Liver (tissue), 9 donors: ENCODE measurements around the gene CLEC3B. TPM values are rescaled to one million over a fixed set of nuclear protein-coding genes. Genes with fewer than 3 reads are reported as not detected.

Experiments
- DNase-seq: peaks from one replicate; pipeline ENCODE4 v3.0.0-alpha.2; 2017; ENCODE audit warnings: low spot score
- H3K27ac ChIP-seq, 2 donors: one replicate each; pipeline ENCODE4 v1.7.0; 2013; ENCODE audit warnings: inconsistent platforms in 2 of 2, low read length in 2 of 2, control low read depth in 1 of 2, low read depth in 1 of 2, mild to moderate bottlenecking in 1 of 2
- H3K27me3 ChIP-seq, 4 donors: one replicate each; pipeline versions ENCODE4 v1.6.1 to v1.7.0; 2013; ENCODE audit warnings: low read length in 3 of 4, inconsistent platforms in 1 of 4, mild to moderate bottlenecking in 1 of 4, moderate library complexity in 1 of 4; ENCODE audit not compliant: control insufficient read depth in 4 of 4, insufficient read depth in 4 of 4
- H3K36me3 ChIP-seq, 4 donors: one replicate each; pipeline versions ENCODE4 v1.6.1 to v1.7.0; 2013; ENCODE audit warnings: low read length in 3 of 4, mild to moderate bottlenecking in 3 of 4, low read depth in 1 of 4, moderate library complexity in 1 of 4; ENCODE audit not compliant: control insufficient read depth in 4 of 4, insufficient read depth in 3 of 4
- H3K4me1 ChIP-seq, 4 donors: one replicate each; pipeline versions ENCODE4 v1.6.1 to v1.7.0; 2013; ENCODE audit warnings: low read length in 3 of 4, mild to moderate bottlenecking in 3 of 4, moderate library complexity in 1 of 4; ENCODE audit not compliant: control insufficient read depth in 4 of 4, insufficient read depth in 4 of 4
- H3K4me3 ChIP-seq, 3 donors: one replicate each; pipeline versions ENCODE4 v1.6.1 to v1.7.0; 2013; ENCODE audit warnings: low read length in 3 of 3, control low read depth in 1 of 3, low read depth in 1 of 3, mild to moderate bottlenecking in 1 of 3
- H3K9ac ChIP-seq, 2 donors: one replicate each; pipeline ENCODE4 v1.7.0; 2013; ENCODE audit warnings: low read length in 2 of 2, mild to moderate bottlenecking in 2 of 2, moderate library complexity in 2 of 2, control low read depth in 1 of 2, low read depth in 1 of 2
- H3K9me3 ChIP-seq, 4 donors: one replicate each; pipeline versions ENCODE4 v1.6.1 to v1.7.0; 2013; ENCODE audit warnings: low read length in 3 of 4; ENCODE audit not compliant: control insufficient read depth in 4 of 4
- ATF3 ChIP-seq: IDR thresholded peaks from 2 replicates; pipeline ENCODE4 v1.6.1; 2016; ENCODE audit warnings: antibody characterized with exemption
- EGR1 ChIP-seq, 2 donors: IDR thresholded peaks; 2 replicates each; pipeline ENCODE4 v1.6.1; 2016 to 2018; ENCODE audit warnings: antibody characterized with exemption in 2 of 2, low read depth in 2 of 2
- FOXA1 ChIP-seq: IDR thresholded peaks from 2 replicates; pipeline ENCODE4 v1.6.1; 2016; ENCODE audit warnings: antibody characterized with exemption
- FOXA2 ChIP-seq: IDR thresholded peaks from 2 replicates; pipeline ENCODE4 v1.6.1; 2016; ENCODE audit warnings: antibody characterized with exemption
- GABPA ChIP-seq, 2 donors: IDR thresholded peaks in 1 of 2; conservative IDR thresholded peaks in 1 of 2; 2 replicates each; pipeline ENCODE4 v1.6.1; 2016; ENCODE audit warnings: antibody characterized with exemption in 2 of 2, mild to moderate bottlenecking in 1 of 2, moderate library complexity in 1 of 2
- HNF4A ChIP-seq, 2 donors: conservative IDR thresholded peaks; 2 replicates each; pipeline ENCODE4 v1.6.1; 2016; ENCODE audit warnings: antibody characterized with exemption in 2 of 2, mild to moderate bottlenecking in 2 of 2
- HNF4G ChIP-seq: IDR thresholded peaks from 2 replicates; pipeline ENCODE4 v1.6.1; 2016; ENCODE audit warnings: antibody characterized with exemption
- JUND ChIP-seq, 2 donors: IDR thresholded peaks; 2 replicates each; pipeline ENCODE4 v1.6.1; 2016; ENCODE audit warnings: antibody characterized with exemption in 2 of 2
- NR2F2 ChIP-seq: IDR thresholded peaks from 2 replicates; pipeline ENCODE4 v1.6.1; 2016; ENCODE audit warnings: antibody characterized with exemption
- RAD21 ChIP-seq, 2 donors: IDR thresholded peaks; 2 replicates each; pipeline ENCODE4 v1.6.1; 2016; ENCODE audit warnings: antibody characterized with exemption in 2 of 2, mild to moderate bottlenecking in 2 of 2
- RXRA ChIP-seq, 2 donors: IDR thresholded peaks; 2 replicates each; pipeline ENCODE4 v1.6.1; 2017 to 2018; ENCODE audit warnings: antibody characterized with exemption in 2 of 2, mild to moderate bottlenecking in 1 of 2
- SP1 ChIP-seq: IDR thresholded peaks from 2 replicates; pipeline ENCODE4 v1.6.1; 2018; ENCODE audit warnings: antibody characterized with exemption, mild to moderate bottlenecking
- TAF1 ChIP-seq: conservative IDR thresholded peaks from 2 replicates; pipeline ENCODE4 v1.6.1; 2016; ENCODE audit warnings: antibody characterized with exemption, mild to moderate bottlenecking
- YY1 ChIP-seq: IDR thresholded peaks from 2 replicates; pipeline ENCODE4 v1.6.1; 2016; ENCODE audit warnings: antibody characterized with exemption, mild to moderate bottlenecking
- ZBTB33 ChIP-seq: IDR thresholded peaks from 2 replicates; pipeline ENCODE4 v1.6.1; 2016; ENCODE audit warnings: antibody characterized with exemption
- WGBS: extraction: QIAGEN DNeasy Blood & Tissue Kit; methylation state at CpG from one replicate; pipeline ENCODE4 v1.1.7; 2013; 5-methylcytosine and 5-hydroxymethylcytosine counted together
- polyA plus RNA-seq, 2 donors: library from polyadenylated mRNA; stranded (reverse) in 1 of 2; unstranded in 1 of 2; fragments of 200-250 nt in 1 of 2; fragments of >200 nt in 1 of 2; fragmentation: Nextera tagmentation in 1 of 2; extraction: Ambion mirVana in 1 of 2; gene quantifications; one replicate each; pipeline versions ENCODE4 v1.2.1 to v1.2.3, GENCODE V29; 2013 to 2015
- total RNA-seq, 2 donors: library from RNA; depleted of rRNA; stranded (reverse); fragments of >200 nt; gene quantifications; one replicate each; pipeline ENCODE4 v1.2.3, GENCODE V29; 2014
- TF ChIP-seq, protein P1 (sequence below): IDR thresholded peaks from 2 replicates; pipeline ENCODE4 v1.6.1; 2016; ENCODE audit warnings: antibody characterized with exemption
- donor health status: healthy.
- donor health status: healthy.
- donor health status: healthy.
- donor health status: healthy.
- donor health status: healthy.

The CLEC3B gene
- total and polyA plus RNA-seq, 4 donors, result 7.7 to 28.8 (median 13.0) TPM

- TF ChIP-seq ZBTB33 (no peak), GABPA (IDR thresholded peaks at IDR 0.05 in 1 of 2, conservative IDR thresholded peaks at IDR 0.05 in 1 of 2) (no peak)
These were observed 55.5 kb downstream of the CLEC3B start (continued) for GRCh38 chr3:45081506-45082141.

- Histone ChIP-seq H3K4me3 (no peak overlapping the region), H3K9me3 (no peaks in the 10 kb centered on the region), H3K36me3 (no peaks in the 10 kb centered on the region), H3K9ac (no peak overlapping the region), H3K4me1 (no peaks in the 10 kb centered on the region), H3K27ac (no peak overlapping the region), H3K27me3 (no peaks in the 10 kb centered on the region)
- 85% methylated on average over 5 of the region's 5 CpGs for WGBS
- no peak for TF ChIP-seq HNF4G
- no peak for TF ChIP-seq ZBTB33
- TF ChIP-seq JUND (IDR thresholded peaks at IDR 0.05), result no peak
- no peak for TF ChIP-seq SP1
- no peak for TF ChIP-seq GABPA (IDR thresholded peaks at IDR 0.05 in 1 of 2, conservative IDR thresholded peaks at IDR 0.05 in 1 of 2)
- TF ChIP-seq ATF3, result no peak
- TF ChIP-seq RAD21 (IDR thresholded peaks at IDR 0.05), result no peak
- no peak for TF ChIP-seq FOXA2
- TF ChIP-seq, protein P1, sequence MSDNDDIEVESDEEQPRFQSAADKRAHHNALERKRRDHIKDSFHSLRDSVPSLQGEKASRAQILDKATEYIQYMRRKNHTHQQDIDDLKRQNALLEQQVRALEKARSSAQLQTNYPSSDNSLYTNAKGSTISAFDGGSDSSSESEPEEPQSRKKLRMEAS, result no peak
- no peak for TF ChIP-seq RXRA (IDR thresholded peaks at IDR 0.05)
- TF ChIP-seq HNF4A (conservative IDR thresholded peaks at IDR 0.05), result no peak
- DNase-seq, result no peak
These were observed 56.0 kb downstream of the CLEC3B start for GRCh38 chr3:45082142-45082538.

GRCh38 chr3:45083023-45083422, 56.9 kb downstream of the CLEC3B start:
- no peak overlapping the region for H3K9ac ChIP-seq
- H3K4me1 ChIP-seq, result no peaks in the 10 kb centered on the region
- H3K4me3 ChIP-seq, result no peak overlapping the region
- no peak for DNase-seq
- no peaks in the 10 kb centered on the region for H3K27me3 ChIP-seq
- H3K27ac ChIP-seq, result no peak overlapping the region
- H3K9me3 ChIP-seq, result no peaks in the 10 kb centered on the region
- WGBS, result 80% methylated on average over 6 of the region's 6 CpGs
- no peaks in the 10 kb centered on the region for H3K36me3 ChIP-seq
- TF ChIP-seq GABPA (IDR thresholded peaks at IDR 0.05 in 1 of 2, conservative IDR thresholded peaks at IDR 0.05 in 1 of 2) (no peak), YY1 (no peak), TAF1 (no peak), NR2F2 (no peak), FOXA1 (no peak), RAD21 (IDR thresholded peaks at IDR 0.05) (no peak), EGR1 (IDR thresholded peaks at IDR 0.05; ENCODE audit: low read depth in 2 of 2) (no peak), SP1 (no peak), RXRA (IDR thresholded peaks at IDR 0.05) (no peak), JUND (IDR thresholded peaks at IDR 0.05) (no peak), HNF4A (conservative IDR thresholded peaks at IDR 0.05) (no peak)
- TF ChIP-seq, protein P1, result no peak
